H1 (cell line): ENCODE data around the gene GRIP1. TPM values are rescaled to one million over a fixed set of nuclear protein-coding genes. Genes with fewer than 3 reads are reported as not detected.

ENCODE experiments used
- CTCF ChIA-PET: fragments of 300-600 bp; sonication (Branson Sonifier 250); formaldehyde crosslinking; loops from one replicate; lab custom pipeline; 2021; ENCODE audit not compliant: partially characterized antibody; lab: Charles Lee
- POLR2A ChIA-PET: fragments of 300-600 bp; sonication (Branson Sonifier 250); formaldehyde crosslinking; loops from one replicate; lab custom pipeline; 2021; ENCODE audit warnings: inconsistent platforms; ENCODE audit not compliant: partially characterized antibody; lab: Charles Lee
- DNase-seq, 2 experiments: peaks; one replicate each; pipeline versions ENCODE4 v3.0.0 to v3.0.0-alpha.2; 2010 to 2022; ENCODE audit warnings: low spot score in 2 of 2, low read depth in 1 of 2, mixed read lengths in 1 of 2
- FAIRE-seq: peaks from 2 replicates; lab custom pipeline; 2011; peaks lifted over from hg19 to GRCh38; lab: Jason Lieb, UNC
- H2AFZ ChIP-seq: 2 replicates; pipeline ENCODE4 v1.8.1; 2012; ENCODE audit warnings: low read length, inconsistent platforms
- H2AK5ac ChIP-seq: 2 replicates; pipeline ENCODE4 v1.6.1; 2013; ENCODE audit warnings: low read depth, low read length
- H2BK120ac ChIP-seq: replicated peaks from 2 replicates; pipeline ENCODE3; 2013; ENCODE audit warnings: low read depth, low read length, inconsistent platforms
- H2BK12ac ChIP-seq: 2 replicates; pipeline ENCODE4 v1.6.1; 2013; ENCODE audit warnings: low read depth, low read length
- H2BK15ac ChIP-seq: 2 replicates; pipeline ENCODE4 v1.6.1; 2013; ENCODE audit warnings: low read length
- H2BK20ac ChIP-seq: 2 replicates; pipeline ENCODE4 v1.6.1; 2013; ENCODE audit warnings: low read length
- H2BK5ac ChIP-seq: 2 replicates; pipeline ENCODE4 v1.6.1; 2013; ENCODE audit warnings: low read depth, low read length
- H3K14ac ChIP-seq: 2 replicates; pipeline ENCODE4 v1.6.1; 2013; ENCODE audit warnings: inconsistent platforms; ENCODE audit not compliant: insufficient read length
- H3K18ac ChIP-seq: 2 replicates; pipeline ENCODE4 v1.6.1; 2013; ENCODE audit warnings: low read length; ENCODE audit errors: extremely low read depth
- H3K23ac ChIP-seq: 2 replicates; pipeline ENCODE4 v1.6.1; 2013; ENCODE audit warnings: inconsistent platforms; ENCODE audit not compliant: insufficient read length
- H3K23me2 ChIP-seq: 2 replicates; pipeline ENCODE4 v1.6.1; 2013; ENCODE audit warnings: low read depth, low read length
- H3K27ac ChIP-seq: 2 replicates; pipeline ENCODE4 v1.6.1; 2011; ENCODE audit warnings: low read depth, low read length, inconsistent platforms
- H3K27me3 ChIP-seq, 4 experiments: replicated peaks in 1 of 4; 1 replicate in 1 of 4; 2 replicates in 3 of 4; pipeline versions ENCODE4 v1.6.1 to v1.8.1; 2011 to 2013; ENCODE audit warnings: low read length in 3 of 4, mild to moderate bottlenecking in 3 of 4, inconsistent platforms in 2 of 4, mixed read lengths in 2 of 4, moderate library complexity in 1 of 4; ENCODE audit not compliant: control insufficient read depth in 3 of 4, insufficient read depth in 3 of 4; ENCODE audit errors: extremely low read depth in 1 of 4
- H3K36me3 ChIP-seq, 4 experiments: 2 replicates each; pipeline versions ENCODE4 v1.6.1 to v1.8.1; 2011 to 2013; ENCODE audit warnings: mild to moderate bottlenecking in 4 of 4, low read length in 3 of 4, moderate library complexity in 2 of 4, control low read depth in 1 of 4, inconsistent platforms in 1 of 4; ENCODE audit not compliant: insufficient read depth in 4 of 4, control insufficient read depth in 2 of 4
- H3K4ac ChIP-seq: replicated peaks from 2 replicates; pipeline ENCODE3; 2013; ENCODE audit warnings: low read length, low read depth, mixed read lengths, inconsistent platforms; ENCODE audit not compliant: insufficient read length
- H3K4me1 ChIP-seq, 4 experiments: replicated peaks in 1 of 4; 1 replicate in 1 of 4; 2 replicates in 3 of 4; pipeline versions ENCODE4 v1.6.1 to v1.8.1; 2011 to 2013; ENCODE audit warnings: low read length in 3 of 4, inconsistent platforms in 2 of 4, mixed read lengths in 1 of 4; ENCODE audit not compliant: insufficient read depth in 4 of 4, control insufficient read depth in 3 of 4
- H3K4me2 ChIP-seq, 2 experiments: 2 replicates each; pipeline versions ENCODE4 v1.6.1 to v1.8.1; 2011 to 2013; ENCODE audit warnings: low read depth in 2 of 2, low read length in 2 of 2, control low read depth in 1 of 2, inconsistent platforms in 1 of 2, mild to moderate bottlenecking in 1 of 2; ENCODE audit not compliant: insufficient read depth in 1 of 2
- H3K4me3 ChIP-seq, 4 experiments: fragments of 200-600, 300-600 bp in 1 of 4; sonication (generic), shearing (Covaris generic), sonication (Bioruptor Twin) in 1 of 4; 2 replicates each; pipeline versions ENCODE4 v1.5.1 to v1.8.1; 2011 to 2016; ENCODE audit warnings: low read length in 4 of 4, low read depth in 3 of 4, control low read depth in 2 of 4, inconsistent platforms in 2 of 4, mild to moderate bottlenecking in 2 of 4, mixed read lengths in 1 of 4, moderate library complexity in 1 of 4; ENCODE audit not compliant: insufficient read depth in 2 of 4; ENCODE audit errors: extremely low read depth in 1 of 4
- H3K56ac ChIP-seq: replicated peaks from 2 replicates; pipeline ENCODE3; 2013; ENCODE audit warnings: low read depth, mild to moderate bottlenecking, mixed read lengths, low read length, inconsistent platforms; ENCODE audit not compliant: insufficient read length
- H3K79me1 ChIP-seq: 2 replicates; pipeline ENCODE4 v1.6.1; 2013; ENCODE audit warnings: low read depth, low read length, control low read depth
- H3K79me2 ChIP-seq, 2 experiments: 2 replicates each; pipeline versions ENCODE4 v1.6.1 to v1.8.1; 2012 to 2013; ENCODE audit warnings: low read length in 2 of 2, mild to moderate bottlenecking in 2 of 2, inconsistent platforms in 1 of 2; ENCODE audit not compliant: insufficient read depth in 2 of 2, control insufficient read depth in 1 of 2
- H3K9ac ChIP-seq, 4 experiments: replicated peaks in 1 of 4; 1 replicate in 1 of 4; 2 replicates in 3 of 4; pipeline versions ENCODE4 v1.6.1 to v1.8.1; 2011 to 2013; ENCODE audit warnings: low read depth in 3 of 4, low read length in 3 of 4, control low read depth in 2 of 4, mild to moderate bottlenecking in 2 of 4, moderate library complexity in 2 of 4, inconsistent platforms in 1 of 4; ENCODE audit errors: extremely low read depth in 1 of 4
- H3K9me3 ChIP-seq, 2 experiments: 2 replicates each; pipeline versions ENCODE4 v1.6.1 to v1.8.1; 2012 to 2013; ENCODE audit warnings: mild to moderate bottlenecking in 2 of 2, moderate library complexity in 2 of 2, control low read depth in 1 of 2, inconsistent platforms in 1 of 2, low read depth in 1 of 2, low read length in 1 of 2, mixed read lengths in 1 of 2; ENCODE audit not compliant: insufficient read depth in 2 of 2
- H4K20me1 ChIP-seq, 2 experiments: replicated peaks in 1 of 2; 2 replicates each; pipeline versions ENCODE3 to v1.8.1; 2011 to 2013; ENCODE audit warnings: inconsistent platforms in 2 of 2, low read length in 2 of 2, mild to moderate bottlenecking in 1 of 2; ENCODE audit not compliant: insufficient read depth in 2 of 2, control insufficient read depth in 1 of 2
- H4K5ac ChIP-seq: 2 replicates; pipeline ENCODE4 v1.6.1; 2013; ENCODE audit warnings: low read length, low read depth, mixed read lengths, inconsistent platforms; ENCODE audit not compliant: insufficient read length
- H4K8ac ChIP-seq: 2 replicates; pipeline ENCODE4 v1.8.0; 2013; ENCODE audit warnings: mild to moderate bottlenecking, moderate library complexity, low read length, inconsistent platforms; ENCODE audit not compliant: insufficient read depth; ENCODE audit errors: extremely low read depth
- H4K91ac ChIP-seq: replicated peaks from 2 replicates; pipeline ENCODE3; 2013; ENCODE audit warnings: low read length, mixed read lengths, inconsistent platforms; ENCODE audit not compliant: insufficient read length
- BCL11A ChIP-seq, 2 experiments: IDR thresholded peaks; one replicate each; pipeline ENCODE4 v1.6.1; 2011; ENCODE audit warnings: low read depth in 2 of 2, low read length in 2 of 2, mild to moderate bottlenecking in 2 of 2
- CTBP2 ChIP-seq: IDR thresholded peaks from 2 replicates; pipeline ENCODE4 v1.7.0; 2011; ENCODE audit warnings: borderline replicate concordance, mild to moderate bottlenecking, moderate library complexity, mixed read lengths, low read length; ENCODE audit not compliant: insufficient read depth, insufficient read length
- EP300 ChIP-seq, 2 experiments: IDR thresholded peaks; 1 replicate in 1 of 2; 2 replicates in 1 of 2; pipeline ENCODE4 v1.6.1; 2011 to 2012; ENCODE audit warnings: low read depth in 2 of 2, low read length in 2 of 2, mild to moderate bottlenecking in 2 of 2, borderline replicate concordance in 1 of 2, inconsistent platforms in 1 of 2, moderate library complexity in 1 of 2
- GABPA ChIP-seq: IDR thresholded peaks from 2 replicates; pipeline ENCODE4 v1.6.1; 2011; ENCODE audit warnings: mild to moderate bottlenecking, low read length, moderate library complexity, borderline replicate concordance; ENCODE audit not compliant: insufficient read depth
- JUN ChIP-seq: IDR thresholded peaks from 2 replicates; pipeline ENCODE4 v1.6.1; 2011; ENCODE audit warnings: low read depth, mild to moderate bottlenecking, improper control_type of control experiment, low read length
- KDM5A ChIP-seq: fragments of 200-600 bp; IDR thresholded peaks from 2 replicates; pipeline ENCODE4 v1.7.1; 2012; ENCODE audit warnings: mild to moderate bottlenecking, low read length, inconsistent platforms, mixed read lengths
- PHF8 ChIP-seq: fragments of 200-600 bp; sonication (generic); conservative IDR thresholded peaks from 2 replicates; pipeline ENCODE4 v1.7.1; 2012; ENCODE audit warnings: low read depth, mild to moderate bottlenecking, inconsistent platforms, low read length, moderate library complexity
- POLR2A ChIP-seq, 2 experiments: IDR thresholded peaks; 1 replicate in 1 of 2; 2 replicates in 1 of 2; pipeline ENCODE4 v1.6.1; 2011; ENCODE audit warnings: low read depth in 2 of 2, low read length in 2 of 2, mild to moderate bottlenecking in 2 of 2; ENCODE audit errors: control extremely low read depth in 1 of 2
- POU5F1 ChIP-seq: IDR thresholded peaks from 2 replicates; pipeline ENCODE4 v1.6.1; 2011; ENCODE audit warnings: low read depth, mild to moderate bottlenecking, low read length, moderate library complexity
- RBBP5 ChIP-seq: IDR thresholded peaks from 2 replicates; pipeline ENCODE4 v1.7.1; 2012; ENCODE audit warnings: low read depth, mild to moderate bottlenecking, inconsistent platforms, low read length, moderate library complexity, borderline replicate concordance
- SP1 ChIP-seq: IDR thresholded peaks from 2 replicates; pipeline ENCODE4 v1.6.1; 2011; ENCODE audit warnings: low read depth, low read length
- SRF ChIP-seq: IDR thresholded peaks from 2 replicates; pipeline ENCODE4 v1.6.1; 2011; ENCODE audit warnings: mild to moderate bottlenecking, low read depth, low read length, moderate library complexity
- SUZ12 ChIP-seq: fragments of 200-600 bp; sonication (generic); IDR thresholded peaks from 2 replicates; pipeline ENCODE4 v1.6.1; 2012; ENCODE audit warnings: mild to moderate bottlenecking, inconsistent platforms, low read length, moderate library complexity, mixed read lengths
- YY1 ChIP-seq: IDR thresholded peaks from 2 replicates; pipeline ENCODE4 v1.6.1; 2011; ENCODE audit warnings: low read depth, mild to moderate bottlenecking, low read length
- polyA plus RNA-seq, 7 experiments: library from polyadenylated mRNA; depleted of rRNA in 3 of 7; stranded (reverse) in 5 of 7; unstranded in 2 of 7; fragments of >200 nt in 5 of 7; fragments of 200-250 nt in 2 of 7; gene quantifications; 1 replicate in 5 of 7; 2 replicates in 1 of 7; 4 replicates in 1 of 7; pipeline versions ENCODE4 v1.2.1 to v1.2.3, GENCODE V29; 2011 to 2013; ENCODE audit warnings: missing spikeins in 2 of 7, mixed read lengths in 2 of 7
- total RNA-seq: library from RNA; stranded (reverse); fragmentation: NEBNext Ultra II Directional; extraction: Animal tissue kit (Norgen Biotek cat#: 25700); gene quantifications from 2 replicates; pipeline ENCODE4 v1.2.1, GENCODE V29; 2021
- TF ChIP-seq, protein P1 (sequence below): IDR thresholded peaks from 2 replicates; pipeline ENCODE4 v1.6.1; 2011; ENCODE audit warnings: low read depth, mild to moderate bottlenecking, low read length; ENCODE audit not compliant: insufficient read depth

The GRIP1 gene
- total and polyA plus RNA-seq, 2 of the 8 experiments (the other 6 are each of a cell fraction or from before 2014, with no cell fraction given), result 4.5 to 27.3 TPM

DNA sequence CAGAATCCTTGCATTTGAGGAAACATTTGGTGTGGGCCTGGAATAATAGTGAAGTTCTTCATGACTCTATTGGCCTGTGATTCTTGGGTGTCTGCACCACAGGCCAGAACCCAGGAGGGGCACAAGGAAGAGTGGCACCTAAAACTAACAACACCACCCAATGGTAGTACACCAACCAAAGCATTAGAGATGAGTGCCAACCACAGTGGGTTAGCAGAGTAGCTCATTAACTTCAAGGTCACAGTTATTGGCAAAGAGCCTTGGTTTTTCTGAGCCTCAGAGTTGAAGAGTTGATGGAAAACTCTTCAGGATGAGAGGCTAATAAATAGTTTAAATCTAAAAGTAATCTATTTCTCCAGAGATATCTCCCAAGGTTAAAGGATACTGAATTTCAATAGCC lies 319.6 kb downstream of the GRIP1 start:
- Histone ChIP-seq H3K9me3 (no peaks in the 10 kb centered on the region), H3K56ac (no peak overlapping the region), H2AK5ac (no peak overlapping the region), H4K20me1 (no peaks in the 10 kb centered on the region), H2BK120ac (no peak overlapping the region), H3K27me3 (no peaks in the 10 kb centered on the region), H3K79me2 (no peaks in the 10 kb centered on the region), H3K79me1 (no peaks in the 10 kb centered on the region), H3K14ac (no peak overlapping the region), H4K8ac (no peak overlapping the region), H3K4ac (no peak overlapping the region), H2BK12ac (no peak overlapping the region; the same call in 1 of the 2 replicates), H2BK5ac (no peak overlapping the region), H2BK15ac (0 out of 2 replicates have a peak overlapping the region, but pooled peaks have one; percentile 72), H4K91ac (no peak overlapping the region), H3K4me1 (peaks cover 0 to 7% (median 1%) of the 10 kb centered on the region in 4 experiments; a peak in 2 of 7 replicates), H2AFZ (no peak overlapping the region), H3K23ac (no peak overlapping the region), H3K23me2 (no peaks in the 10 kb centered on the region), H3K27ac (no peak overlapping the region), H3K4me2 (no peak overlapping the region), H3K9ac (no peak overlapping the region), H3K4me3 (no peak overlapping the region), H3K18ac (no peak overlapping the region), H4K5ac (no peak overlapping the region), H3K36me3 (no peaks in the 10 kb centered on the region), H2BK20ac (0 out of 2 replicates have a peak overlapping the region, but pooled peaks have one; percentile 3)
- ChIA-PET POLR2A (no interaction called here), CTCF (interaction anchor here (1.0 kb wide), 1 partner anchor 50 kb away, joined by 3 read pairs; no protein-coding TSS in a partner anchor)
- no peak for FAIRE-seq
- no peak for DNase-seq
- TF ChIP-seq RBBP5, result no peak
- TF ChIP-seq YY1, result no peak
- TF ChIP-seq CTBP2, result no peak
- no peak for TF ChIP-seq SUZ12
- TF ChIP-seq BCL11A (IDR thresholded peaks at IDR 0.05; ENCODE audit: low read depth in 2 of 2, low read length in 2 of 2), result no peak
- TF ChIP-seq EP300 (IDR thresholded peaks at IDR 0.05; ENCODE audit: borderline replicate concordance in 1 of 2, low read depth in 2 of 2, low read length in 2 of 2), result no peak
- no peak for TF ChIP-seq SP1
- TF ChIP-seq JUN, result no peak
- TF ChIP-seq, protein P1, sequence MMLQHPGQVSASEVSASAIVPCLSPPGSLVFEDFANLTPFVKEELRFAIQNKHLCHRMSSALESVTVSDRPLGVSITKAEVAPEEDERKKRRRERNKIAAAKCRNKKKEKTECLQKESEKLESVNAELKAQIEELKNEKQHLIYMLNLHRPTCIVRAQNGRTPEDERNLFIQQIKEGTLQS, result no peak
- TF ChIP-seq KDM5A, result no peak
- TF ChIP-seq SRF, result no peak
- TF ChIP-seq POU5F1, result no peak
- TF ChIP-seq POLR2A (IDR thresholded peaks at IDR 0.05; ENCODE audit: control extremely low read depth in 1 of 2, low read depth in 2 of 2, low read length in 2 of 2), result no peak
- no peak for TF ChIP-seq GABPA
- TF ChIP-seq PHF8, result no peak
